Measurements from ENCODE around the gene CWH43. TPM values are rescaled to one million over a fixed set of nuclear protein-coding genes. Genes with fewer than 3 reads are reported as not detected.

The CWH43 gene
- total and polyA plus RNA-seq, 2 donors (not counting 1 experiment from before 2014, with no cell fraction given): not detected

GRCh38 chr4:48989461-48990203 lies 3.6 kb downstream of the CWH43 start:
- ChIA-PET POLR2A (no interaction called here), CTCF (no interaction called here)
- H3K27ac ChIP-seq (ENCODE audit: low read length in 2 of 2): no peak overlapping the region
- no peaks in the 10 kb centered on the region for H3K4me1 ChIP-seq (ENCODE audit: control insufficient read depth in 2 of 2, insufficient read depth in 2 of 2, low read length in 2 of 2)
- H3K4me3 Mint-ChIP-seq: no peak overlapping the region
- no peaks in the 10 kb centered on the region for H3K79me2 ChIP-seq (ENCODE audit: control insufficient read depth, insufficient read depth, low read length)
- no peaks in the 10 kb centered on the region for H3K9me3 Mint-ChIP-seq (ENCODE audit: insufficient read depth)
- ATAC-seq (ENCODE audit: low read depth) (no peak), DNase-seq (no peak)
- H3K27ac Mint-ChIP-seq: no peak overlapping the region
- no peaks in the 10 kb centered on the region for H3K36me3 ChIP-seq (replicated peaks in 1 of 2; ENCODE audit: control extremely low read depth in 1 of 2, control insufficient read depth in 1 of 2, extremely low read depth in 1 of 2, insufficient read depth in 2 of 2, low read length in 1 of 2)
- H3K9ac ChIP-seq (ENCODE audit: low read length): no peak overlapping the region
- peaks cover 0 to 5% (median 0%) of the 10 kb centered on the region in 3 donors for H3K9me3 ChIP-seq (ENCODE audit: control extremely low read depth in 1 of 3, control insufficient read depth in 2 of 3, insufficient read depth in 1 of 3, low read length in 2 of 3)
- WGBS (ENCODE audit: insufficient coverage): no CpG with 5 or more reads among the region's 5 CpGs
- H3K4me1 Mint-ChIP-seq: no peaks in the 10 kb centered on the region
- H3K27me3 ChIP-seq (replicated peaks in 1 of 4; ENCODE audit: control extremely low read depth in 1 of 4, control insufficient read depth in 3 of 4, insufficient read depth in 4 of 4, low read length in 3 of 4): peaks cover 0 to 4% (median 4%) of the 10 kb centered on the region in 4 experiments
- TF ChIP-seq CTCF (IDR thresholded peaks at IDR 0.05): no peak
- TF ChIP-seq EZH2 (IDR thresholded peaks at IDR 0.05; ENCODE audit: borderline replicate concordance, insufficient read depth, low read depth, low read length, poor library complexity, severe bottlenecking): no peak
- intact Hi-C loops (cut with micrococcal nuclease): no loop called here
- no peaks in the 10 kb centered on the region for H4K20me1 ChIP-seq (ENCODE audit: control insufficient read depth, insufficient read depth, low read length, poor library complexity, severe bottlenecking)
- H3K4me2 ChIP-seq (replicated peaks; ENCODE audit: low read depth, low read length, poor library complexity, severe bottlenecking): no peak overlapping the region
- H3K4me3 ChIP-seq (ENCODE audit: control extremely low read depth in 1 of 5, extremely low read depth in 1 of 5, insufficient read depth in 1 of 5, low read depth in 2 of 5, low read length in 4 of 5): no peak overlapping the region
- no peak overlapping the region for H2AFZ ChIP-seq (ENCODE audit: insufficient read depth, low read depth, low read length, poor library complexity, severe bottlenecking)
- peaks cover 25% of the 10 kb centered on the region for H3K27me3 Mint-ChIP-seq

GRCh38 chr4:48991357-48991756 lies 5.3 kb downstream of the CWH43 start:
- Histone ChIP-seq H3K79me2 (ENCODE audit: control insufficient read depth, insufficient read depth, low read length) (no peaks in the 10 kb centered on the region), H3K9me3 (ENCODE audit: control extremely low read depth in 1 of 3, control insufficient read depth in 2 of 3, insufficient read depth in 1 of 3, low read length in 2 of 3) (no peaks in the 10 kb centered on the region), H3K27me3 (replicated peaks in 1 of 4; ENCODE audit: control extremely low read depth in 1 of 4, control insufficient read depth in 3 of 4, insufficient read depth in 4 of 4, low read length in 3 of 4) (peaks cover 0 to 3% (median 0%) of the 10 kb centered on the region in 4 experiments), H3K4me1 (ENCODE audit: control insufficient read depth in 2 of 2, insufficient read depth in 2 of 2, low read length in 2 of 2) (no peaks in the 10 kb centered on the region), H3K27ac (ENCODE audit: low read length in 2 of 2) (no peak overlapping the region), H3K4me2 (replicated peaks; ENCODE audit: low read depth, low read length, poor library complexity, severe bottlenecking) (no peak overlapping the region), H4K20me1 (ENCODE audit: control insufficient read depth, insufficient read depth, low read length, poor library complexity, severe bottlenecking) (no peaks in the 10 kb centered on the region), H3K9ac (ENCODE audit: low read length) (no peak overlapping the region), H2AFZ (ENCODE audit: insufficient read depth, low read depth, low read length, poor library complexity, severe bottlenecking) (no peak overlapping the region), H3K4me3 (ENCODE audit: control extremely low read depth in 1 of 5, extremely low read depth in 1 of 5, insufficient read depth in 1 of 5, low read depth in 2 of 5, low read length in 4 of 5) (no peak overlapping the region), H3K36me3 (replicated peaks in 1 of 2; ENCODE audit: control extremely low read depth in 1 of 2, control insufficient read depth in 1 of 2, extremely low read depth in 1 of 2, insufficient read depth in 2 of 2, low read length in 1 of 2) (no peaks in the 10 kb centered on the region)
- Mint-ChIP-seq H3K27ac (no peak overlapping the region), H3K4me1 (no peaks in the 10 kb centered on the region), H3K27me3 (peaks cover 21% of the 10 kb centered on the region), H3K4me3 (no peak overlapping the region), H3K9me3 (ENCODE audit: insufficient read depth) (no peaks in the 10 kb centered on the region)
- ATAC-seq (ENCODE audit: low read depth) (no peak), DNase-seq (no peak)
- intact Hi-C loops (cut with micrococcal nuclease): no loop called here
- WGBS (ENCODE audit: insufficient coverage): 80% methylated on average over 1 of the region's 3 CpGs
- POLR2A ChIA-PET: no interaction called here
- no peak for TF ChIP-seq EZH2 (IDR thresholded peaks at IDR 0.05; ENCODE audit: borderline replicate concordance, insufficient read depth, low read depth, low read length, poor library complexity, severe bottlenecking)
- no peak for TF ChIP-seq CTCF (IDR thresholded peaks at IDR 0.05)
- CTCF ChIA-PET: no interaction called here
